Upper lobe of left lung (tissue), 6 donors: Measurements from ENCODE around the gene NPHP4. TPM values are rescaled to one million over a fixed set of nuclear protein-coding genes. Genes with fewer than 3 reads are reported as not detected.

Source experiments
- ATAC-seq, 2 donors: fragments of 200-7000 bp; cut with Tn5 transposase; one replicate each; pipeline ENCODE4 v1.9.1; 2022; ENCODE audit warnings: mild to moderate bottlenecking in 2 of 2, moderate library complexity in 2 of 2; ENCODE audit not compliant: low FRiP score in 2 of 2
- DNase-seq, 2 donors: peaks; one replicate each; pipeline ENCODE4 v3.0.0-alpha.2; 2019 to 2020
- H3K27ac ChIP-seq, 4 donors: fragments of 200-600 bp; sonication (generic); one replicate each; pipeline ENCODE4 v1.5.1; 2016 to 2019
- H3K27me3 ChIP-seq, 4 donors: fragments of 200-600 bp; sonication (generic); one replicate each; pipeline ENCODE4 v1.5.1; 2017 to 2019
- H3K36me3 ChIP-seq, 4 donors: fragments of 200-600 bp; sonication (generic); one replicate each; pipeline ENCODE4 v1.5.1; 2016 to 2019
- H3K4me1 ChIP-seq, 4 donors: fragments of 200-600 bp; sonication (generic); one replicate each; pipeline ENCODE4 v1.5.1; 2018 to 2019
- H3K4me3 ChIP-seq, 4 donors: fragments of 200-600 bp; sonication (generic); one replicate each; pipeline ENCODE4 v1.5.1; 2017 to 2019; ENCODE audit warnings: mild to moderate bottlenecking in 2 of 4, moderate library complexity in 1 of 4
- H3K9me3 ChIP-seq, 4 donors: fragments of 200-600 bp; sonication (generic); one replicate each; pipeline ENCODE4 v1.5.1; 2018 to 2019
- CTCF ChIP-seq, 6 experiments: fragments of 450-650 bp in 4 of 6; fragments of 200-600 bp in 2 of 6; sonication (generic) in 2 of 6; IDR thresholded peaks; one replicate each; pipeline ENCODE4 v1.5.1; 2016 to 2019; ENCODE audit warnings: antibody characterized with exemption in 6 of 6
- EP300 ChIP-seq, 4 donors: sonication (generic); formaldehyde crosslinking; IDR thresholded peaks; one replicate each; pipeline ENCODE4 v1.5.1; 2017; ENCODE audit warnings: antibody characterized with exemption in 4 of 4, control low read depth in 2 of 4
- POLR2A ChIP-seq, 4 donors: fragments of 450-650 bp; IDR thresholded peaks; one replicate each; pipeline ENCODE4 v1.5.1; 2016 to 2017; ENCODE audit warnings: antibody characterized with exemption in 4 of 4, mild to moderate bottlenecking in 2 of 4
- POLR2AphosphoS5 ChIP-seq, 2 donors: sonication (generic); formaldehyde crosslinking; IDR thresholded peaks; one replicate each; pipeline ENCODE4 v1.5.1; 2017; ENCODE audit warnings: antibody characterized with exemption in 2 of 2
- WGBS, 2 donors: methylation state at CpG; one replicate each; pipeline ENCODE4 v1.1.5; 2017 to 2018; 5-methylcytosine and 5-hydroxymethylcytosine counted together
- total RNA-seq, 6 donors: library from RNA; depleted of rRNA in 4 of 6; stranded (reverse); fragments of >200 nt in 4 of 6; gene quantifications; one replicate each; pipeline versions ENCODE4 v1.1.0 to v1.2.1, GENCODE V29; 2016 to 2021
- donor health status: DM: no; HTN: no; CAD: no; lungs with moderate emphysema.
- donor health status: DM: no; HTN: yes; CAD: no; lungs with severe emphysema.

Gene NPHP4
- total RNA-seq, 6 donors from 2014 or later, result 13.5 to 45.1 (median 19.9) TPM

DNA sequence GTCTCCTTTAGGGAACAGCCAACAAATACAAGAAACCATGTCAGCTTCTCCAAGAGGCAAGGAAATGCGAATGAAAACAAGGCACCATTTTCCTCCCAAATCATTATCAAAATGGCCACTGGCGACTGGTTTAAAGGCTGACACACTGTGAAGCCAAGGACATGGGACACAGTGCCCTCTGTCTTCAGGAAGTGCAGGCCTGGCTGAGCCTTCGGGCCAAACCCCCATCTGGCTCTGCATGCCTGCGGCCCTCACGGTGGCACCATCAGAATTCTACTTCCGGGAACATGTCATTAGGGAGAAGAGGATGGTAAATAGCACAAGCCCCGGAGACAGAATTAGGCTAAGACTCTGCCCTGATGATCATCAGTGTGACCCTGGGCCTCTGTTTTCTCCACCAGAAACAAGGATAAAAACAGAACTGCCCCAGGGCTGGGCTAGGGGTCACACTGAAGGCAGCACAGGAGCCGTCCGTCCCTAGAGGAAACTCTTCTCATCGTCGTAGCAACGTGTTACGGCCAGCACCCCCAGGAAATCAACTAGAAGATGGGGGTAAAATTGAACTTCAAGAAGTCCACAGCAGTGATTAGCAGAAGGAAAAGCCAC lies 103.5 kb downstream of the NPHP4 start:
- WGBS, 2 donors, result 87 to 89% methylated on average over 13 of the region's 13 CpGs
- no peak for DNase-seq

GRCh38 chr1:5887971-5888361 lies 104.3 kb downstream of the NPHP4 start:
- H3K27ac ChIP-seq, result no peak overlapping the region
- TF ChIP-seq POLR2A (IDR thresholded peaks at IDR 0.05), result no peak
- no peak for TF ChIP-seq EP300 (IDR thresholded peaks at IDR 0.05)
- TF ChIP-seq POLR2AphosphoS5 (IDR thresholded peaks at IDR 0.05), result no peak
- TF ChIP-seq CTCF (IDR thresholded peaks at IDR 0.05), result no peak
- no peaks in the 10 kb centered on the region for H3K27me3 ChIP-seq
- H3K36me3 ChIP-seq, result peaks cover 0 to 49% (median 21%) of the 10 kb centered on the region in 4 donors
- H3K4me3 ChIP-seq, result no peak overlapping the region
- no peak for ATAC-seq
- 83 to 94% methylated on average over 1 to 15 of the region's 15 CpGs for WGBS, 2 donors
- H3K9me3 ChIP-seq, result no peaks in the 10 kb centered on the region
- peak in 1 of 2 donors; percentile 73 for DNase-seq
- H3K4me1 ChIP-seq, result no peaks in the 10 kb centered on the region

More for the DNA sequence above, 103.5 kb downstream of the NPHP4 start:
- ATAC-seq, result no peak
- no peak overlapping the region for H3K4me3 ChIP-seq
- no peak for TF ChIP-seq EP300 (IDR thresholded peaks at IDR 0.05)
- no peak for TF ChIP-seq POLR2A (IDR thresholded peaks at IDR 0.05)
- TF ChIP-seq POLR2AphosphoS5 (IDR thresholded peaks at IDR 0.05), result no peak
- TF ChIP-seq CTCF (IDR thresholded peaks at IDR 0.05), result no peak
- H3K27ac ChIP-seq, result no peak overlapping the region
- H3K27me3 ChIP-seq, result no peaks in the 10 kb centered on the region
- no peaks in the 10 kb centered on the region for H3K4me1 ChIP-seq
- H3K36me3 ChIP-seq, result peaks cover 0 to 43% (median 21%) of the 10 kb centered on the region in 4 donors
- no peaks in the 10 kb centered on the region for H3K9me3 ChIP-seq

DNA sequence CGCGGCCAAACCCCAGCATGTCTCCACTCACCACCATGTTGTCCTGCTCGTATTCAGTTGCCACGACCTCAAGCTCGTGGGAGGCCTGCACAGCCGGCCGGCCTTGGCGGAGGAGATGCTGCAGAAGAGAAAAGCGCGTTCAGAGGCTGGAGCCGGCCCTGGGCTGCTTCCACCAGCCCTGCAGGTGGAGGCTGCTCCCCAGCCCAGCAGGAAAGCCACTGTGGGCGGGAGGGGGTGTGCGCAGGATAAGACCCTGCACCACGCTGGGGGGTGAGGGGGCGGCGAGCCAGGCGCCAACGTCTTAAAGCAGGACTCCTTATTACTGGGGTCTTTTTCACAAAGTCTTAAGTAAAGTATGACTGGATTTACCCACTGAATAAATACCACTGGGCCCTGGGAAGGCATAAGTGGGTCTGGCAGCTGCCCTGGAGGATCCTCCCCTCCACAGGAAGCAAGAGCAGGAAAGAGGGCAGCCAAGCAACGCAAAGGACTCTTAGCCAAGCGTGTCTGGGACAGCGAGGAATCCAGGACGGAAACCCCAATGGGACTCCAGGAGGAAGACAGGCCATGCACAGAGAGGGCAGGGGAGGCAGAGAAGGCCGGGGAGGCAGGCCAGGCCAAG lies 104.8 kb downstream of the NPHP4 start:
- 94 to 95% methylated on average over 22 to 23 of the region's 23 CpGs for WGBS, 2 donors
- Histone ChIP-seq H3K9me3 (no peaks in the 10 kb centered on the region), H3K27ac (no peak overlapping the region), H3K27me3 (no peaks in the 10 kb centered on the region), H3K4me3 (no peak overlapping the region), H3K4me1 (no peaks in the 10 kb centered on the region), H3K36me3 (peaks cover 0 to 54% (median 23%) of the 10 kb centered on the region in 4 donors)
- TF ChIP-seq POLR2AphosphoS5 (IDR thresholded peaks at IDR 0.05) (no peak), EP300 (IDR thresholded peaks at IDR 0.05) (no peak), POLR2A (IDR thresholded peaks at IDR 0.05) (no peak), CTCF (IDR thresholded peaks at IDR 0.05) (no peak)
- no peak for DNase-seq
- no peak for ATAC-seq

- ATAC-seq, result no peak
- WGBS, 2 donors, result 93 to 94% methylated on average over 11 to 25 of the region's 25 CpGs
- H3K27ac ChIP-seq, result no peak overlapping the region
- H3K4me3 ChIP-seq, result no peak overlapping the region
- H3K27me3 ChIP-seq, result no peaks in the 10 kb centered on the region
- no peaks in the 10 kb centered on the region for H3K9me3 ChIP-seq
- peaks cover 0 to 58% (median 25%) of the 10 kb centered on the region in 4 donors for H3K36me3 ChIP-seq
- no peak for DNase-seq
- TF ChIP-seq CTCF (IDR thresholded peaks at IDR 0.05), result no peak
- no peaks in the 10 kb centered on the region for H3K4me1 ChIP-seq
Observed at GRCh38 chr1:5886541-5887348, 105.5 kb downstream of the NPHP4 start.
